AG20443 (cell line): Measurements from ENCODE around the gene CPA5.
A peak's percentile ranks its signal among the peaks of the same experiment; 100 is the strongest.

ENCODE experiments used
- DNase-seq: peaks from one replicate; pipeline ENCODE4 v3.0.0; 2012; ENCODE audit warnings: low spot score, mixed read lengths

The CPA5 gene

DNA sequence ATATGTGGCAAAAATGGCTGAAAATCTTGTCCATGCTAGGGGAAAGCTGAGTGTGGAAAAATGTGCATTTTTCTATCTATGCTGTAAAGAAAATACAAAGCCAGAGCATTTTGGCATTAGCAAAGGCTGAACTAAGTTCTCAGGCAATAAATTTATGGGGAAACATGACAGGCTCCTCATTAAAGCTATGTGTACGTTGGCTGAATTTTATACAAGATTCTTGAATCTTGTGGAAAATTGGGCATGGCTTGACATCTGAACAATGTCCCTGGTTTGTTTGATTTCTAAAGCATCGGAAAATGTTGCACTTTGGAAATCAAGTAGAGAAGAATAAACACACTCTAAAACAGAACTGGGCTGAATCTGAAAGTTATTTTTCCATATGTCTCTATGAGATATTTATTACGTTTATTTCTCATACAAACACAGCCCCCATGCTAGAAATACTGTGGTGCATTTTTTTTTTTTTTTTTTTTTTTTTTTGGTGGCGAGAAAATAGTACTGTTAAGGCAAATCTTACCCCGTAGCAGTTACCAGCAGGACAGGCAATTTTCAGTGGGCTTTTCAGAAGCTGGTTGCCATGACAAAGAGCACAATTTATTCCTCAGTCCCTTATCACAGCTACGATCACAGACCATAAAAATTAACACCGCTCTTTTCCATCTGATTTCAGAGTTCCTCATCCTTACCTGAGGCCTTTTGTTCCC, 52.6 kb downstream of the CPA5 start:
- no peak for DNase-seq

DNA sequence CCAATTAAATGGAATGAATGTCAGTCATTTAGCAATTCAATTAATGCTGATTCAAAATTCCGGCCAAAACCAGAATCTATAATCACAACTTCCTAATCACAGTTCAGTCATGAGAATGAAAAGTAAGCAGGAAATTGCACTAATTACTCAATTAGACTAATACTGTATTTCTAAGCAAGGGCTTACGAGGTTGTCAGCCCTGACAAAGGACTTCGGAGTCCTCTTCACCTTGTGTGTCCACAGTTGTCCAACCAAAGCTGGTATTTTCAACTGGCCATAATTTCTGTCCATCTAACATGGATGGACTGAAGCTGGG, 53.1 kb downstream of the CPA5 start:
- no peak for DNase-seq

DNA sequence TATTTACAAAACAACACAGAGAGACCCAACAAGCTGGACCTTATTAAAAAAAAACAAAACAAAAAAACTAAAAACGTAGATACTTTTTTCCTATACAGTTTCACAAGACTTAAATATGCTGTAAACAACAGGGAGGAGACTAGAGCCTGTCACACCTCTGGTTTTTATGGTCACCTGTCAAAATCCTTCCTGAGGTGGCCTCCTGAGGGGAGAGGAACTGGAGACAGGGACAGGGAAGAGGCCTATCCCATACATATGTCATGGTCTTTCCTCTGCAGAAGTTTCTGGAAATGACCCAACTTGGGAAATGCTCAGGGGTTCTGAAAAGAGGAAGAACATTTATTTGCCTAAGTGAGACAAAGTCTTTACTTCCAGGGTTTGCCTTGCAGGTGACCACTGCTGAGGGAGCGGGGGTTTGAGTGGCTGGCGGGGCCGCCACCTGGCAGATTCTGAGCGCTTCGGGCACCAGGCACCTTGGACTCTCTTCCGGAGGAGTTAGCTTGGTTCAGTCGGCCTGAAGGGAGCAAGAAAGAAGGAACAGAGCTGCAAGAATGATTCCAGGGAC, 54.0 kb downstream of the CPA5 start:
- DNase-seq, result no peak

DNA sequence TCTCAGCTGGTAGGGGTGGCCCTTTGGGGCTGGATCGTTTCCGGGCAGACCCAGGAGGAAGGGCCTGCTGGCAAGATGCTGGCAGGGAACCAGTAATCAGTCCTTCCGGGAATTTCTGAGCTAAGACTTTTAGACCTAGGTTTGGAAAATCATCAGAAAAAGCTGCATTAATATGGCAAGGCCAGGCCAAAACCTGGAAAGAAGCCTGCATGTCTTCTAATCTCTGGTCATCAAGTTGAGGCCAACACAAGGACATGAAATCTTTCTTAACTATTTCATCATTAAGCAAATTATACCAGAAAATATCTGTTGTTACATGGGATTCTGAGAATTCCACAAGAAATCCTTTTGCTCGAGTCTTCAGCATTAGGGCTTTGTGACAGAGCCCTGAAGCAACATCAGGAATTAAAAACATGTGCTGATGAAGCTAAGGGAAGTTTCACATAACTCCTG, 55.5 kb downstream of the CPA5 start:
- peak; percentile 74 for DNase-seq

DNA sequence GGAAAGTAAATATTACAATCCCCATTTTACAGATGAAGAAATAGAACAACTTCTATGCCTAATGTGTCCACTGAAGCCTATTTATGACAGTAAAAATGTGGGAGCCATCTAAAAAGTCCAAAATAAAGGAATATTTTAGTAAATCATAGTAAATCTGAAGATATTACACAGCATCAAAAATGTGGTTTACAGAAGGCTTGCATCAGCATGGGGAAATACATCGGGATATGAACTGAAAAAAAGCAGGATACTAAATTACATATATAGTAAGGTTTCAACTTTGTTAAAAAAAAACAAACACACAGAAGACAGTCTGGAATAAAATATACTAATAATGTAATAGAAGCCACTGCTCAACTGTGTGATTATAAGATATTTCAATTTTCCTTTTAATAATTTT, 56.5 kb downstream of the CPA5 start:
- no peak for DNase-seq

DNA sequence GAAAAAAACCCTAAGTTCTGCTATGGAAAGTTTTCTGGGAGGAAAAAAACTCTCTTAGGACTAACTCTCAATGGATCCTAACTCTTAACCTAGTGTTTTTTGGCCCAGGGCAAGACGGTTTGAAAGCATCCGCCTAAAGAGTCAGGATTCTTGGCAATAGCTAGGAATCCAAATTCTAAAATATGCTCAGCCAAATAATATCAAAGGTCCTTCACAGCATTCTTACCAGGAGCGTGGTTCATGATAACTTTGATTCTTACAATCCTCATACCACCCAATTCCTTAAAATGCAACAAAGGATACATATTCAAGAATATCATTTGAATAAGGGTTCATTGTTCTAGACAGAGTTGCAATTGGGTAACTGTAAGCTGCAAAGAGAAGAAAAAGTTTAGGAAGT, 57.0 kb downstream of the CPA5 start:
- no peak for DNase-seq

DNA sequence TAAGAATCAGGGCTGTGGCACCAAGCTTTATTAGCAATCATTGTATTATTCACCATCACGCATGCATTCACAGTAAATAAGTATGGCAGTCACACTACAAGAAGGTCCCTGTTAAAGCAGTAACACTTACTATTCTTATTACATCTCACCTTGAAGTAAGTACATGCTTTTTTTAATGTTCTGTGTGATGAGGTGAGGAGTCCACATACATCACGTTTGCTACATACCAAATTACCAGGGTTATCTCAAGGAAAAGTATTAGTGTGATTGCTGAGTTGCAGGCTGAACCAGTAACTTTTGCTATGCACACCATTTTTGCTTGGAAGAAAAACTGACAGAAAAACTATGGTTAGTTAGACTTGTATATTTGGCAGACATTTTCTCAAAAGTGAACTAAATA, 60.4 kb downstream of the CPA5 start:
- no peak for DNase-seq

DNA sequence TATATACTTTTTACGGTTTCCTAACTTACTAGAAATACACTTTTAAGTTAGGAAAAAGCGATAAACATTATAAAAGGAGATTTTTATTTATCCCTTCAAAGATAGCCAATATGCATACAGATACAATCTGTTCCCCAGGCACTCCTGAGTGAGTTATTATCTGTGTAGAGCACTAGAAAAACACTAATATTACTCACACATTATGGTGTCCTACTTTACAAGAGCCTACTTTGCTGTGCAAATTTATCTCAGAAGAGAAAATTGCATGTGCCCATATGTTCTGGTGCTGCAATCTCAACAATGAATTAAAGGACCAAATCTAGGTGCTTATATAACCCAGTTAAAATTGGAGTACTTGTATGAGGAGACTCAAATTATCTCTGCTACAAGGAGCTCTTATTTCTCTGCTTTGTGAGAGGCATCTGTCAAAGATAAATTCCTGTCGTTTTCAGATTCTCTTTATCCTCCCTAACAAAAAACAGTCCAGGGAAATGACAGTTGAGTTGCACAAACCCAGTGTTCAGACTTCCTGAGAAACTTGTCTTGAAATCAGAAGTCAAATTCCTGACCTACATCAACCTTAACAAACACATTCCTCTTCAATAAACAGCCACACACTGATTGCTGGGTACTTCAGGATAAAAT, 64.6 kb downstream of the CPA5 start:
- no peak for DNase-seq

DNA sequence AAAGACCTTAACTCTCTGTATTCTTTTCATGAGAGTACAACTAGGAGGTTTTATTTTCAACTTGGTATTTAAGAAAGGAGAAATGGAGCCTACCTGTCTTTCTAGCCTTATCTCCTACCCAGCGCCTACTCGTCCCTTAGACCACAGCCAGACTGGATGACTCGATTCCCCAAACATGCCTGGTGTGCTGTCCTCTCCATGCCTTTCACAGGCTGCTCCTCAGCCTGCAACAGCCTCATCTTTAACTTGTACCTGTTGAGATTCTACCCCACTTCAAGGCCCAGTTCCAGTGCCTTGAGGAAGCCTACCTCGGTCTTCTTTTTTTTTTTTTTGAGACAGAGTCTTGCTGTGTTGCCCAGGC, 65.1 kb downstream of the CPA5 start:
- DNase-seq, result no peak

DNA sequence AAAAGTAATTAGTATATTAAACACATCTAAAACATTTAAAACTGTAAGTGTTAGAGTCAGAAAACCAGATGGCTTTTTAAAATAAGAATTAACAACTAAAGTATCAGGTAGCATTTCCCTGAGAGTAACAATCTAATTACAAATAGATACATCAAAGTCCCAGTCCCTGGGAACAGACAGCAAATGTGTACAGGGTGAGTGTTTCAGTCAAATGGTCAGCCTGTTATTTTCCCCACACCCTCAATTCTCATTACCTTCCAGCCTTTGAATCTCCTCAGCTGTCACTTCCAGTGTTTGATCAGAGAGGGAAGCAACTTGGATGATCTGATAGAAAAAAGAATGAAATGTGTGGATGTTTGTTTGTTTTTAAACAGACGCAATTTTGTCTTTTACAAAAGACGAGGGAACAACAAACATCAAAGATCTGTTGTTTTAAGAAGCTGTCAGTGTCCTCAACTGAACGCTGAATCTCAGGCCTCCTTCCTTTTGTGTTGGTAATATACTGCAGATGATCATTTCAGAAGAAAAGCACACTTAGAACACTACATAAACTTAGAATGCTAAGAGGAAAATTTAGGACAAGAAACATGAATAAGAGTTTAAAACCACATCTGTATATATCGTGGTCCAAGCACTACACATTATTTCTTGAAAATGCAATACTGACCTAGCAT, 66.4 kb downstream of the CPA5 start:
- DNase-seq, result no peak

DNA sequence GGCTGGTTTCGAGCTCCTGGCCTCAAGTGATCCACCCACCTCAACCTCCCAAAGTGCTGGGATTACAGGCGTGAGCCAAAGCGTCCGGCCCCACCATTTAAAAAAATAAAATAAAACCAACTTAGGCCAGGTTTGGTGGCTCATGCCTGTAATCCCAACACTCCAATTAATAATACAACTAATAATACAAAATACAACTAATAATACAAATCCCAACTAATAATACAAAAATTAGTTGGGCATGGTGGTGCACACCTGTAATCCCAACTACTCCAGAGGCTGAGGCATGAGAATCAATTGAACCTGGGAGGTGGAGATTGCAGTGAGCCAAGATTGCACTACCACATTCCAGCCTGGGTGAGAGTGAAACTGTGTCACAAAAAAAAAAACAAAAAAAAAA, 68.6 kb downstream of the CPA5 start:
- DNase-seq, result no peak

DNA sequence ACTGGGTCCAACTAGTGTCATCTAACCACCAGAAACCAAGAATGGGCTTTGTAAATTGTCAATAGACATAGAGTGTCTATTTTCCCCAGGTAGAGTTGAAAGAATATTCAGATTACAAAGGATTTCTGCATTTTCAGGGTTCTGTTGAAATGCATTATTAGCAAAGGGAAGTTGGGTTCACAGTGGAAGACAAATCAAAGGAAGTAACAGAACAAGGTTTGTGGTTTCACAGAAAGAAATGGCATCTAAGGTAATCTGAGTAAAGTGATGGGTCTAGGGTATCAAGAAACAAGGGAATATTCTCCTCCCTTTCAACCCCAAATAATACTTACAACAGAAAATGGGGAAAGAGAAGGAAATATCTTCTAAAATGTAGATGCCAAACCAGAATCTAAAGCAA, 70.4 kb downstream of the CPA5 start:
- DNase-seq, result no peak

DNA sequence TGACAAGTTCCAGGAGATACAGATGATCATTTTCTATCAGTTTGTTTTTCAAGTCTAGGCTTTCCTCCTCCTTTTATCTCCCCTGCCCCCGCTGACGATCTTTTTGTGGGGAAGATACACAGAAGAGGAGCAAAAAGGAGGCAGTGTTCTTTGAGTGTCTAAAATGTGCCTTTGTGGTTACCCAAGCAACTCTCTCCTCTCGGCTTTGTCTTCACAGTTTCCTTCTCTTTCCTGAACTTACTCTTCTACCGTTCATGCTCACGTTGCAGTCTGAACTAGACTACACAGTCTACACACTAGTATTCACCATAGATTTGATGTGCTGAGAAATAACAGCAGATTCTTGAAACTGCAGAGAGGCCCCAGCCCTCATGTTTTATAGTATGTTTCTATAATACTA, 72.6 kb downstream of the CPA5 start:
- DNase-seq, result no peak

DNA sequence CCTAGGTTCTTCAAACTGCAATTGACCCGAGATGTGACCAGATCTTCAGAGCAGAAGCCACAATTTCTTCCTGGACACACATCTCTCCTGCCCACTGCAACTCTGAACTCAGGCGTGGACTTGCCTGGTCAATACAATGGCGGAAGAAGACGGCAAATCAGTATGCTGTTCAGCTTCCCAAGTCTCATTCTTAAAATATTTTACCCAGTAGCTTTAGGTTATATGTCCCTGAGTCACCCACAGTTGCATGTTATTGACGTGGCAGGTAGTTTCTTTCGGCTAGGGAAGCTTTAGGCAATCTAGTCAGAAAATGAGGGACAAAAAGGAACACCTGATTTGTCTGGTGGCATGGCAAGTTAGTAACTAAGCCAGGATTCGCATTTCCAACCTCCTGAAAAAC, 73.7 kb downstream of the CPA5 start:
- DNase-seq, result no peak
